HCT116 (cell line): ENCODE results near the gene MTSS2. TPM values are rescaled to one million over a fixed set of nuclear protein-coding genes. Genes with fewer than 3 reads are reported as not detected.
A peak's percentile ranks its signal among the peaks of the same experiment; 100 is the strongest.

ENCODE experiments used
- ATAC-seq: fragments of 200-7000 bp; cut with Tn5 transposase; 2 replicates; pipeline ENCODE4 v1.9.1; 2020; ENCODE audit warnings: mild to moderate bottlenecking, moderate library complexity
- BruUV-seq: library from RNA; stranded (reverse); fragments of 400-500 nt; replicated peaks from 2 replicates; lab custom pipeline; 2021; lab: Mats Ljungman, UMichigan
- CTCF ChIA-PET: fragments of 300-600 bp; sonication (Branson Sonifier 250); formaldehyde crosslinking; loops from one replicate; lab custom pipeline; 2021; ENCODE audit warnings: antibody characterized with exemption; lab: Charles Lee
- POLR2A ChIA-PET: fragments of 300-600, 350-600 bp; sonication (Branson Sonifier 250); formaldehyde crosslinking; loops from one replicate; lab custom pipeline; 2021; ENCODE audit warnings: antibody characterized with exemption; lab: Charles Lee
- RAD21 ChIA-PET, 2 experiments: fragments of 300-600 bp; sonication (Branson Sonifier 250); formaldehyde crosslinking; loops; one replicate each; lab custom pipeline; 2023; ENCODE audit warnings: low total read pairs in 2 of 2; ENCODE audit not compliant: uncharacterized antibody in 2 of 2, unreplicated experiment in 2 of 2, low non-redundant PET in 1 of 2; lab: Charles Lee
- DNase-seq: peaks from one replicate; pipeline ENCODE4 v3.0.0-alpha.2; 2010; ENCODE audit warnings: low read depth, low spot score
- H2AFZ ChIP-seq: fragments of 200-600 bp; shearing (Covaris generic), sonication (generic); 2 replicates; pipeline ENCODE4 v1.6.1; 2017; ENCODE audit warnings: low read depth, mixed run types, mixed read lengths, antibody characterized with exemption, low read length; ENCODE audit not compliant: poor library complexity, severe bottlenecking
- H3K27ac ChIP-seq: 2 replicates; pipeline ENCODE4 v1.5.1; 2012; ENCODE audit warnings: low read depth, low read length
- H3K27me3 ChIP-seq: fragments of 200-600 bp; sonication (generic); 2 replicates; pipeline ENCODE4 v1.6.1; 2016; ENCODE audit warnings: mixed run types, low read length, mixed read lengths; ENCODE audit not compliant: insufficient read depth
- H3K36me3 ChIP-seq, 2 experiments: fragments of 200-500 bp in 1 of 2; fragments of 200-600 bp in 1 of 2; sonication (Bioruptor generic) in 1 of 2; sonication (generic) in 1 of 2; 2 replicates each; pipeline versions ENCODE4 v1.5.1 to v1.6.1; 2014 to 2016; ENCODE audit warnings: low read length in 2 of 2, inconsistent platforms in 1 of 2, mixed read lengths in 1 of 2, mixed run types in 1 of 2; ENCODE audit not compliant: insufficient read depth in 2 of 2, control insufficient read depth in 1 of 2
- H3K4me1 ChIP-seq, 2 experiments: fragments of 200-600 bp in 1 of 2; sonication (generic) in 1 of 2; 2 replicates each; pipeline versions ENCODE4 v1.5.1 to v1.6.1; 2012 to 2017; ENCODE audit warnings: low read length in 2 of 2, inconsistent platforms in 1 of 2, mild to moderate bottlenecking in 1 of 2, mixed read lengths in 1 of 2, mixed run types in 1 of 2, moderate library complexity in 1 of 2; ENCODE audit not compliant: insufficient read depth in 2 of 2, control insufficient read depth in 1 of 2
- H3K4me2 ChIP-seq: fragments of 200-600 bp; sonication (generic); 2 replicates; pipeline ENCODE4 v1.6.1; 2017; ENCODE audit warnings: mixed run types, low read length, mixed read lengths
- H3K4me3 ChIP-seq, 2 experiments: fragments of 200-600 bp in 1 of 2; sonication (generic) in 1 of 2; replicated peaks in 1 of 2; 2 replicates each; pipeline ENCODE4 v1.5.1; 2011 to 2016; ENCODE audit warnings: low read length in 2 of 2, control low read depth in 1 of 2, low read depth in 1 of 2, mild to moderate bottlenecking in 1 of 2, mixed read lengths in 1 of 2, mixed run types in 1 of 2
- H3K79me2 ChIP-seq: fragments of 200-600 bp; sonication (generic); 2 replicates; pipeline ENCODE4 v1.6.1; 2017; ENCODE audit warnings: mild to moderate bottlenecking, mixed run types, low read length, moderate library complexity, mixed read lengths; ENCODE audit not compliant: insufficient read depth
- H3K9ac ChIP-seq: fragments of 200-600 bp; sonication (generic); 2 replicates; pipeline ENCODE4 v1.6.1; 2016; ENCODE audit warnings: low read length, mixed read lengths
- H3K9me2 ChIP-seq: fragments of 200-600 bp; sonication (generic), shearing (Covaris generic); 2 replicates; pipeline ENCODE4 v1.6.1; 2017; ENCODE audit warnings: mixed run types, mild to moderate bottlenecking, moderate library complexity; ENCODE audit not compliant: insufficient read depth
- H3K9me3 ChIP-seq, 2 experiments: fragments of 200-500 bp in 1 of 2; fragments of 200-600 bp in 1 of 2; sonication (Bioruptor generic) in 1 of 2; sonication (generic) in 1 of 2; 2 replicates each; pipeline ENCODE4 v1.6.1; 2014 to 2017; ENCODE audit warnings: low read length in 2 of 2, mixed read lengths in 2 of 2, inconsistent platforms in 1 of 2, low read depth in 1 of 2, mild to moderate bottlenecking in 1 of 2, mixed run types in 1 of 2, moderate library complexity in 1 of 2; ENCODE audit not compliant: control insufficient read depth in 1 of 2, insufficient read depth in 1 of 2
- H4K20me1 ChIP-seq: fragments of 200-600 bp; sonication (generic), shearing (Covaris generic); 2 replicates; pipeline ENCODE4 v1.6.1; 2017; ENCODE audit warnings: mixed run types, mild to moderate bottlenecking, moderate library complexity; ENCODE audit not compliant: insufficient read depth
- ATF3 ChIP-seq: IDR thresholded peaks from 2 replicates; pipeline ENCODE4 v1.6.1; 2012
- CTCF ChIP-seq, 3 experiments: fragments of 200-600 bp in 1 of 3; sonication (generic) in 1 of 3; IDR thresholded peaks in 2 of 3; conservative IDR thresholded peaks in 1 of 3; 2 replicates each; pipeline ENCODE4 v1.5.1; 2012 to 2017; ENCODE audit warnings: low read depth in 2 of 3, low read length in 2 of 3, antibody characterized with exemption in 1 of 3, borderline replicate concordance in 1 of 3, control low read depth in 1 of 3, mild to moderate bottlenecking in 1 of 3, mixed read lengths in 1 of 3, mixed run types in 1 of 3, moderate library complexity in 1 of 3; ENCODE audit not compliant: insufficient read depth in 1 of 3
- EGR1 ChIP-seq: IDR thresholded peaks from 2 replicates; pipeline ENCODE4 v1.6.1; 2012; ENCODE audit warnings: low read depth
- EZH2phosphoT487 ChIP-seq: fragments of 200-600 bp; IDR thresholded peaks from 2 replicates; pipeline ENCODE4 v1.6.1; 2018; ENCODE audit warnings: antibody characterized with exemption, borderline replicate concordance
- JUND ChIP-seq: IDR thresholded peaks from 2 replicates; pipeline ENCODE4 v1.6.1; 2012
- RAD21 ChIP-seq: IDR thresholded peaks from 2 replicates; pipeline ENCODE4 v1.6.1; 2012; ENCODE audit warnings: low read depth, mild to moderate bottlenecking
- SRF ChIP-seq: IDR thresholded peaks from 2 replicates; pipeline ENCODE4 v1.6.1; 2012; ENCODE audit warnings: low read depth
- TCF7L2 ChIP-seq: IDR thresholded peaks from 2 replicates; pipeline ENCODE4 v1.7.0; 2011; ENCODE audit warnings: borderline replicate concordance, inconsistent platforms; ENCODE audit not compliant: insufficient read depth, insufficient read length; ENCODE audit errors: extremely low read depth
- YY1 ChIP-seq: IDR thresholded peaks from 2 replicates; pipeline ENCODE4 v1.6.1; 2011; ENCODE audit warnings: low read length, low read depth, moderate library complexity, mild to moderate bottlenecking; ENCODE audit not compliant: insufficient replicate concordance; ENCODE audit errors: extremely low read depth
- ZFX ChIP-seq: fragments of 450-650 bp; IDR thresholded peaks from 2 replicates; pipeline ENCODE4 v1.6.1; 2017
- ZNF274 ChIP-seq: fragments of 200-500 bp; sonication (Bioruptor generic); IDR thresholded peaks from 2 replicates; pipeline ENCODE4 v1.6.1; 2014; ENCODE audit warnings: mild to moderate bottlenecking, low read depth, low read length, inconsistent platforms
- intact Hi-C: fragments of 100-400 bp; cut with micrococcal nuclease; formaldehyde crosslinking; loops from 2 replicates; pipeline ENCODE4 v1.10.0; 2022
- total RNA-seq: library from RNA; stranded (reverse); gene quantifications from one replicate; pipeline ENCODE4 v1.2.1, GENCODE V29; 2021; ENCODE audit not compliant: unreplicated experiment

The MTSS2 gene
- total RNA-seq, 1 experiment from 2014 or later: 41.8 TPM

DNA sequence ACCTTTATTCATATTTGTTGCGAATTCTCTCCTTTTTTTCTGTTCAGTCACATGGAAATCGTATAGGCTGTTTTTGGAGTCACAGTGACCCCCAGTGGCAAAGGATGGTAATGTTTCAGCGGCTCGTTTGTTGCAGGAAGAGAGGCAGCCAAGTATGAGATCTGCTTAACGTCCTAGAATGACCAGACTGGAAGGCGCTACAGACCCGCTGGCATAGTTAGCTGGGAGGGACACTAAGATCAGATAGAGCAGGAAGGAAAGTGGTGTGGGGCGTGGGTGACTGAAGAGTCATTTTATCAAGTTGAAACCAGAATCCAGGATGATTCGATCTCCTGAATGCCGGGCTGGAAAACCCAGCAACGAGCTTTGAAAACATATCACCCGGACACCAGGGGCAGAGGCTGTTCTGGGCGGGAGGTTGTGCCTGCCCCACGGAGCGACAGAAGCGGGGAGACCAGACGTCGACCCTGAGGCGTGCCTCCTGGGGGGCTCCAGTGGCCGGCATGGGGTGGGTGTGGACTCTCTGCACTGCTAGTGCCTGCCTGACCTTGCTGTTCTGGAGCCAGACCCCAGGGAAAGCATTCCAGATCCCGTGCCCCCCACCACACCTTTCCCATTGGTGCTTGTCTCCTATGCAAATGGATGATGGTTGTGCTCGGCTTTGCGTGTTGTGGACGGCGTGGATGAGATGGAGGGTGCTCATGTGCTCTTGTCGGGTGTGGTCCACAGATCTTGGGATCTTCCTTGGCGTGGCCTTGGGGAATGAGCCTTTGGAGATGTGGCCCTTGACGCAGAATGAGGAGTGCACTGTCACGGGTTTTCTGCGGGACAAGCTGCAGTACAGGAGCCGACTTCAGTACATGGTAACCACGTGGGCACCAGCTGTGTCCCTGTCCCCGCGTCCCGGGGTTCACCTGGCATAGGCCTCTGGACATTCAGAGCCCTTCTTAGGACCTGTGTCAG is 31.8 kb downstream of the MTSS2 start:
- no peaks in the 10 kb centered on the region for H3K27me3 ChIP-seq
- ATAC-seq (peak; percentile 86), DNase-seq (peak; percentile 67)
- no peak overlapping the region for H3K27ac ChIP-seq
- RAD21 ChIA-PET: interaction anchor here in 1 of 2 experiments (0.7 to 1.0 kb wide), 2 partner anchors 117 to 274 kb away, joined by 3 to 4 read pairs; no protein-coding TSS in a partner anchor
- H2AFZ ChIP-seq: peak overlapping the region; percentile 88
- H3K36me3 ChIP-seq: no peaks in the 10 kb centered on the region
- H3K9me3 ChIP-seq: no peaks in the 10 kb centered on the region
- intact Hi-C loops: loop anchor here (1.0 to 10.0 kb wide), 5 partner anchors 117 to 857 kb away; partner anchors contain the start of genes COG4 and SF3B3
- peak overlapping the region in 1 of 2 experiments; percentile 22; a peak in 1 of 4 replicates for H3K4me3 ChIP-seq
- CTCF ChIA-PET: interaction anchor here (0.7 to 4.4 kb wide), 6 partner anchors 117 to 706 kb away, joined by 3 to 43 read pairs (median 5); no protein-coding TSS in a partner anchor
- TF ChIP-seq TCF7L2: peak; percentile 44
- TF ChIP-seq CTCF (IDR thresholded peaks at IDR 0.05 in 2 of 3, conservative IDR thresholded peaks at IDR 0.05 in 1 of 3; ENCODE audit: borderline replicate concordance in 1 of 3, insufficient read depth in 1 of 3, low read depth in 2 of 3, low read length in 2 of 3): peak; percentile 82 to 93 (median 91)
- TF ChIP-seq SRF: no peak
- TF ChIP-seq EGR1: no peak
- peak; percentile 98 for TF ChIP-seq RAD21
- no peak for TF ChIP-seq JUND
- no peak for TF ChIP-seq ZNF274
- TF ChIP-seq ATF3: no peak
- TF ChIP-seq EZH2phosphoT487: no peak
- no peak for TF ChIP-seq ZFX
- TF ChIP-seq YY1: no peak
- H4K20me1 ChIP-seq: no peaks in the 10 kb centered on the region
- H3K9me2 ChIP-seq: no peaks in the 10 kb centered on the region
- peaks cover 0 to 8% of the 10 kb centered on the region in 2 experiments; a peak in 2 of 4 replicates for H3K4me1 ChIP-seq
- POLR2A ChIA-PET: no interaction called here
- H3K79me2 ChIP-seq: no peaks in the 10 kb centered on the region
- H3K4me2 ChIP-seq: peak overlapping the region; percentile 60
- peak overlapping the region; percentile 33; the same call in 1 of the 2 replicates for H3K9ac ChIP-seq
- no TSS peak for BruUV-seq
